ENCODE measurements around the gene RSAD2.

DNA sequence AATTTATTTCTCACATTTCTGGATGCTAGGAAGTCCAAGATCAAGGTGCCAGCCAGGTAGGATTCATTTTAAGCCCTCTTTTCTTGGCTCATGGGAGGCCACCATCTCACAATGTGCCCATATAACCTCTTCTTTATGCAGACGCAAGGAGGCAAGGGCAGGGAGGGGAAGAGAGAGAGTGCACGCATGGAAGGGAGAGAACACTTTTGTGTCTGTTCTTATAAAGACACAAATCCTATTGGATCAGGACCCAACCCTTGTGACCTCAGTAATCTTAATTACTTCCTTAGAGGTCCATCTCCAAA is 44.3 kb upstream of the RSAD2 start:
- TF ChIP-seq, protein P1, sequence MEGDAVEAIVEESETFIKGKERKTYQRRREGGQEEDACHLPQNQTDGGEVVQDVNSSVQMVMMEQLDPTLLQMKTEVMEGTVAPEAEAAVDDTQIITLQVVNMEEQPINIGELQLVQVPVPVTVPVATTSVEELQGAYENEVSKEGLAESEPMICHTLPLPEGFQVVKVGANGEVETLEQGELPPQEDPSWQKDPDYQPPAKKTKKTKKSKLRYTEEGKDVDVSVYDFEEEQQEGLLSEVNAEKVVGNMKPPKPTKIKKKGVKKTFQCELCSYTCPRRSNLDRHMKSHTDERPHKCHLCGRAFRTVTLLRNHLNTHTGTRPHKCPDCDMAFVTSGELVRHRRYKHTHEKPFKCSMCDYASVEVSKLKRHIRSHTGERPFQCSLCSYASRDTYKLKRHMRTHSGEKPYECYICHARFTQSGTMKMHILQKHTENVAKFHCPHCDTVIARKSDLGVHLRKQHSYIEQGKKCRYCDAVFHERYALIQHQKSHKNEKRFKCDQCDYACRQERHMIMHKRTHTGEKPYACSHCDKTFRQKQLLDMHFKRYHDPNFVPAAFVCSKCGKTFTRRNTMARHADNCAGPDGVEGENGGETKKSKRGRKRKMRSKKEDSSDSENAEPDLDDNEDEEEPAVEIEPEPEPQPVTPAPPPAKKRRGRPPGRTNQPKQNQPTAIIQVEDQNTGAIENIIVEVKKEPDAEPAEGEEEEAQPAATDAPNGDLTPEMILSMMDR (IDR thresholded peaks at IDR 0.05; ENCODE audit: extremely low read depth in 1 of 2, insufficient read depth in 1 of 2, low read depth in 1 of 2, low read length in 2 of 2): no peak
- no peak for TF ChIP-seq EZH2 (IDR thresholded peaks at IDR 0.05; ENCODE audit: borderline replicate concordance, low read depth, low read length, severe bottlenecking)
- no peak for TF ChIP-seq POLR2A (IDR thresholded peaks at IDR 0.05; ENCODE audit: low read depth, low read length)
- no peak for TF ChIP-seq MYC (IDR thresholded peaks at IDR 0.05; ENCODE audit: low read depth, low read length)
- no peak for TF ChIP-seq POLR2AphosphoS5 (IDR thresholded peaks at IDR 0.05; ENCODE audit: insufficient read depth, low read depth, low read length)
